ENCODE results near the gene KDM4B. TPM values are rescaled to one million over a fixed set of nuclear protein-coding genes. Genes with fewer than 3 reads are reported as not detected.

The KDM4B gene
- total and polyA plus RNA-seq, 7 donors, result 7.2 to 46.5 (median 21.4) TPM

DNA sequence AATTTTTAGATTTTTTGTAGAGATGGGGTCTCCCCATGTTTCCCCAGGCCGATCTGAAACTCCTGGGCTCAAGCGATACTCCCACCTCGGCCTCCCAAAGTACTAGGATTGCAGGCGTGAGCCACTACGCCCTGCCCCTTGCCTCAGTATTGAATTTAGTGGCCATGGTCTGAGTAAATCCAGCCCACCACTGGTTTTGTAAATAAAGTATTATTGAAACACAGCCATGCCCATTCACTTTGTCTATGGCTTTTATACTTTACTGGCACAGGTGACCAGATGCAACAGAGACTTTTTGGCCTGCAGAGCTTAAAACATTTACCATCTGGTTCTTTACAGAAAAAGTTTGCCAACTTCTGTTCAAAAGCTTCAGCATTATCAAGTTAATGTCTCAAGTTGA lies 227.9 kb downstream of the KDM4B start:
- Histone ChIP-seq H3K27ac (no peak overlapping the region), H3K4me1 (no peaks in the 10 kb centered on the region), H3K9me3 (peaks cover 0 to 8% (median 5%) of the 10 kb centered on the region in 4 donors), H3K36me3 (no peaks in the 10 kb centered on the region), H3K27me3 (no peaks in the 10 kb centered on the region), H3K4me3 (no peak overlapping the region)
- TF ChIP-seq POLR2A (IDR thresholded peaks at IDR 0.05) (no peak), POLR2AphosphoS5 (IDR thresholded peaks at IDR 0.05) (no peak), EP300 (IDR thresholded peaks at IDR 0.05) (no peak)
- TF ChIP-seq, protein P1, sequence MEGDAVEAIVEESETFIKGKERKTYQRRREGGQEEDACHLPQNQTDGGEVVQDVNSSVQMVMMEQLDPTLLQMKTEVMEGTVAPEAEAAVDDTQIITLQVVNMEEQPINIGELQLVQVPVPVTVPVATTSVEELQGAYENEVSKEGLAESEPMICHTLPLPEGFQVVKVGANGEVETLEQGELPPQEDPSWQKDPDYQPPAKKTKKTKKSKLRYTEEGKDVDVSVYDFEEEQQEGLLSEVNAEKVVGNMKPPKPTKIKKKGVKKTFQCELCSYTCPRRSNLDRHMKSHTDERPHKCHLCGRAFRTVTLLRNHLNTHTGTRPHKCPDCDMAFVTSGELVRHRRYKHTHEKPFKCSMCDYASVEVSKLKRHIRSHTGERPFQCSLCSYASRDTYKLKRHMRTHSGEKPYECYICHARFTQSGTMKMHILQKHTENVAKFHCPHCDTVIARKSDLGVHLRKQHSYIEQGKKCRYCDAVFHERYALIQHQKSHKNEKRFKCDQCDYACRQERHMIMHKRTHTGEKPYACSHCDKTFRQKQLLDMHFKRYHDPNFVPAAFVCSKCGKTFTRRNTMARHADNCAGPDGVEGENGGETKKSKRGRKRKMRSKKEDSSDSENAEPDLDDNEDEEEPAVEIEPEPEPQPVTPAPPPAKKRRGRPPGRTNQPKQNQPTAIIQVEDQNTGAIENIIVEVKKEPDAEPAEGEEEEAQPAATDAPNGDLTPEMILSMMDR (IDR thresholded peaks at IDR 0.05), result no peak
- DNase-seq, result no peak
- WGBS, 2 donors, result 91 to 95% methylated on average over 5 of the region's 5 CpGs
- intact Hi-C loops (cut with DNase I), result no loop called here

DNA sequence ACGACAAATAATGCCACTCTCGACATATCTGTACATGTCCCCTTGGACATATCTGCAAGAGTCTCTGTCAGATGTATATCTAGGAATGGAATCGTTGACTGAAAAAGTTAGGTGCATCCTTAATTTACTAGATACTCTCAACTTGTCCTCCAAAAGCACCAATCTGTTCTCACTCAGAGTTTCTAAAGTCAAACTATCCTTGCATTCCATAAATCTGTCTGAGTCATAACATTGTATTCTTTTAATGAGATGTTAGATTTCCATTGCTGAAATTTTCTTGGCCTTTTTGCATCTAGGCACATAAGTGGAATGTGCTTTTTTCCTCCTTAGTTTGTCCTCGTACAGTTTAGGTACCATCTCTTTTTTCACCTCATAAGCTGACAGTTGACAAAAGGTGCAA lies 231.9 kb downstream of the KDM4B start:
- intact Hi-C loops (cut with DNase I), result no loop called here

DNA sequence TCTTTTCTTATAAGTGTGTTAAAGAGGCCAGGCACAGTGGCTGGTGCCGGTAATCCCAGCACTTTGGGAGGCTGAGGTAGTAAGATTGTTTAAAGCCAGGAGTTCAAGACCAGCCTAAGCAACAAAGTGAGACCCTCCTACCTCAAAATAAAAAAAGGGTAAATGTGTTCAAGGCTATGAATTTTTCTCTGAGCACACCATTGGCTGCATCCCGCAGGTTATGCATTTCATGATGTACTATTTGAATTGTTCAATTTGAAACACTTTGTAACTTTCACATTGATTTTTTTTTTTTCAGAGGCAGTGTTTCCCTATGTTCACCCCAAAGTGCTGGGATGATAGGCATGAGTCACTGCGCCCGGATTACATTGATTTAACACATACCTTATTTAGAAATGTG lies 233.6 kb downstream of the KDM4B start:
- intact Hi-C loops (cut with DNase I), result no loop called here
- Histone ChIP-seq H3K27ac (no peak overlapping the region), H3K4me3 (no peak overlapping the region), H3K9me3 (peaks cover 0 to 9% (median 7%) of the 10 kb centered on the region in 4 donors), H3K4me1 (no peaks in the 10 kb centered on the region), H3K36me3 (peaks cover 0 to 20% (median 4%) of the 10 kb centered on the region in 4 donors), H3K27me3 (no peaks in the 10 kb centered on the region)
- 96 to 97% methylated on average over 4 of the region's 4 CpGs for WGBS, 2 donors
- no peak for DNase-seq
- no peak for TF ChIP-seq POLR2AphosphoS5 (IDR thresholded peaks at IDR 0.05)
- no peak for TF ChIP-seq EP300 (IDR thresholded peaks at IDR 0.05)
- TF ChIP-seq, protein P1 (IDR thresholded peaks at IDR 0.05), result no peak
- no peak for TF ChIP-seq POLR2A (IDR thresholded peaks at IDR 0.05)

More for the DNA sequence above, 231.9 kb downstream of the KDM4B start:
- DNase-seq, result no peak
- Histone ChIP-seq H3K27me3 (no peaks in the 10 kb centered on the region), H3K27ac (no peak overlapping the region), H3K9me3 (peaks cover 0 to 9% (median 7%) of the 10 kb centered on the region in 4 donors), H3K36me3 (peaks cover 0 to 6% (median 2%) of the 10 kb centered on the region in 4 donors), H3K4me3 (no peak overlapping the region), H3K4me1 (no peaks in the 10 kb centered on the region)
- 93 to 94% methylated on average over 4 of the region's 4 CpGs for WGBS, 2 donors
- TF ChIP-seq EP300 (IDR thresholded peaks at IDR 0.05) (no peak), POLR2A (IDR thresholded peaks at IDR 0.05) (no peak), POLR2AphosphoS5 (IDR thresholded peaks at IDR 0.05) (no peak)
- TF ChIP-seq, protein P1 (IDR thresholded peaks at IDR 0.05), result no peak

Small RNA genes within 50 kb of the gene (small RNA-seq; reads per million reads assigned to genes)
- 0 reads per million in 3 donors for gene MIR4747

Other genes starting within 250 kb of the KDM4B start
- gene DPP9, start 245.3 kb upstream of the KDM4B start, total RNA-seq, result 10 to 100 TPM; 29.6 to 90.6 (median 40.5) TPM
- 10 to 100 TPM; 27.6 to 62.6 (median 31.7) TPM for gene DPP9, start 245.3 kb upstream of the KDM4B start, polyA plus RNA-seq
- gene FEM1A, start 177.4 kb upstream of the KDM4B start, total RNA-seq, result 10 to 100 TPM; 10.2 to 12.9 (median 11.8) TPM
- gene FEM1A, start 177.4 kb upstream of the KDM4B start, polyA plus RNA-seq, result 1 to 10 TPM; 3.0 to 6.9 (median 5.3) TPM
- gene TICAM1, start 137.4 kb upstream of the KDM4B start, total RNA-seq, result 1 to 10 TPM; 3.9 to 5.3 (median 4.6) TPM
- 10 to 100 TPM; 17.4 to 49.0 (median 20.8) TPM for gene TICAM1, start 137.4 kb upstream of the KDM4B start, polyA plus RNA-seq
- 10 to 100 TPM; 20.3 to 34.2 (median 26.7) TPM for gene PLIN3, start 101.4 kb upstream of the KDM4B start, total RNA-seq
- gene PLIN3, start 101.4 kb upstream of the KDM4B start, polyA plus RNA-seq, result 100 to 1,000 TPM; 111 to 191 (median 112) TPM
- 1 to 10 TPM in 1 of 4 donors, under 1 TPM in 1, not detected in 2; 0.27 to 1.1 TPM for gene ARRDC5, start 66.2 kb upstream of the KDM4B start, total RNA-seq
- 1 to 10 TPM in 1 of 3 donors, under 1 TPM in 1, not detected in 1; 0.60 to 1.1 TPM for gene ARRDC5, start 66.2 kb upstream of the KDM4B start, polyA plus RNA-seq
- 1 to 10 TPM in 3 of 4 donors, under 1 TPM in 1; 0.36 to 1.7 (median 1.4) TPM for gene UHRF1, start 59.6 kb upstream of the KDM4B start, total RNA-seq
- gene UHRF1, start 59.6 kb upstream of the KDM4B start, polyA plus RNA-seq, result 10 to 100 TPM in 1 of 3 donors, 1 to 10 TPM in 2; 1.2 to 10.5 (median 2.1) TPM